Activated T-cell treated with anti-CD3 and anti-CD28 coated beads for 24 hours (primary cell): ENCODE data around the gene TAT.
"Not testable (repeated sequence)": the region's sequence is repeated elsewhere in the genome, so short reads cannot be mapped to it uniquely, and the experiment has no call there.

ENCODE experiments used
- DNase-seq: peaks from one replicate; pipeline ENCODE4 v3.0.0-alpha.2; 2020; ENCODE audit warnings: low read depth

The TAT gene

DNA sequence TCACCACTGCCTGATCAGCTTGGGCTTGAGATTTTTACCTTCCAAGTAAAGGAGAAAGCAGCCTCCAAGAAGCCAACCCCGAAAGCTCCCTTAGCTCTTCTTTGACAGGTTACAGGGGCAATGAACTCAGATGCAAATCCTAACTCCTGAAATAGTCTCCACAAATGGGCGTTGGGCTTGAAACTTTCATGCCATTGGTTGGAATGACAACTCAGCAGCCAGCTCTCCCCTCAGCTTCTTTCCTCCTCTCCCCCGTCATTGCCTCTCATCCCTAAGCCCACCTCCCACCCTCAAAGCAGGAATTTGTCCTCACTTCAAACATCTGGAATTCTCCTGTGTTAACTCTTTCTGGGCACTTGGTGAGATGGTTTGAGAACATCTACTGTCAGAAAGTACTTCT, at the start of gene TAT:
TAT (minus strand) TSS at position 122 of the 400 bp plus-strand sequence. CDS start 677 bp downstream, outside the sequence.
- no peak for DNase-seq

DNA sequence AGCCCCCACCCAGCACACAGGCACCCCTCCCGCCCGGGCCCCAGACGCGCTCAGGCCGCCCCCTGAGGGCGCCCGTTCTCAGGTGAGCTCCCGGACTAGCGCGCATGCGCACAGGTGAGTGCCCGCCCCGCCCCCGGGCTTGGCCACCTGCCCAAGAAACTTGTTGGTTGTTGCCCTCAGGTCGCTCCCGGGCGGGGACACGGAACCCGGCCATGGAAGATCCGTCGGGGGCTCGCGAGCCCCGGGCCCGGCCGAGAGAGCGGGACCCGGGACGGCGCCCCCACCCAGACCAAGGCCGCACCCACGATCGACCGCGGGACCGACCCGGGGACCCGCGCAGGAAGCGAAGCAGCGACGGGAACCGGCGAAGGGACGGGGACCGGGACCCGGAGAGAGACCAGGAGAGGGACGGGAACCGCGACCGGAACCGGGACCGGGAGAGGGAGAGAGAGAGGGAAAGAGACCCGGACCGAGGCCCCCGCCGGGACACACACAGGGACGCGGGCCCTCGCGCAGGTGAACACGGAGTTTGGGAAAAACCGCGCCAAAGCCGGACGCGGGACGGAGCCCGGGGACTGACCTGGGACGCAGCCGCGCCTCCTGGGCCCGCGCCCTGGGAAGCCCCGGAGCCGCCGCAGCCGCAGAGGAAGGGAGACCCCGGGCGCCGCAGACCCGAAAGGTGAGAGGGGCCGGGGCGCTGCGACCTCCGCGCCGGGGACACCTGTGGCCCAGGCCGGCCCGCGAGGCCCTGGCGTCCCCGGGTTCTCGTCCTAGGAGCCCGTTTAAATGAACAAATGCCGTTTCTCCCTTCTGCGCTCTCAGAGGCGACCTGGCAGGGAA, 49.3 kb upstream of the TAT start, which contains the start of gene MARVELD3:
MARVELD3 (plus strand) TSS at position 167 of the 840 bp plus-strand sequence; CDS start at position 213, 46 bp downstream.
- DNase-seq = no peak

DNA sequence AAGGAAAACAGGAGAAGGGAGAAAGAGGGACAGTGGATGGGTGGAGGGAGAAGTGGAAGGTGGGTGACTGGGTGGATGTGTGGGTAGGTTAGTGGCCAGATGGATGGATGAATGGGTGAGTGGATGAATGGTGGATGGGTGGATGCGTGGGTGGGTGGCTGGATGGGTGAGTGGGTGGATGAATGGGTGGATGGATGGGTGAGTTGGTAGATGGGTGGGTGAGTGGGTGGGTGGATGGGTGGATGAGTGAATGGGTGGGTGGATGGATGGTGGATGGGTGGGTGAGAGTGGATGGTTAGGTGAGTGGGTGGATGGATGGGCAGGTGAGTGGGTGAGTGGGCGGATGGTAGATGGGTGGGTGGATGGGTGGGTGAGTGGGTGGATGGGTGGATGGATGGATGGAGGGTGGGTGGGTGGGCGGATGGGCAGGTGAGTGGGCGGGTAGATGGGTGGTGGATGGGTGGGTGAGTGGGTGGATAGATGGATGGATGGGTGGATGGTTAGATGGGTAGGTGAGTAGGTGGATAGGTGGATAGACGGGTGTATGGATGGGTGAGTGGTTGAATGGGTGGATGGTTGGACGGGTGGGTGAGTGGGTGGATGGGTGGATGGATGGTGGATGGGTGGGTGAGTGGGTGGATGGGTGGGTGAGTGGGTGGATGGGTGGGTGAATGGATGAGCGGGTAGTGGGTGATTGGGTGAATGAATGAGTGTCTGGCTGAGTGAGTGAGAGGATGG, 48.4 kb upstream of the TAT start:
- DNase-seq = no peak

DNA sequence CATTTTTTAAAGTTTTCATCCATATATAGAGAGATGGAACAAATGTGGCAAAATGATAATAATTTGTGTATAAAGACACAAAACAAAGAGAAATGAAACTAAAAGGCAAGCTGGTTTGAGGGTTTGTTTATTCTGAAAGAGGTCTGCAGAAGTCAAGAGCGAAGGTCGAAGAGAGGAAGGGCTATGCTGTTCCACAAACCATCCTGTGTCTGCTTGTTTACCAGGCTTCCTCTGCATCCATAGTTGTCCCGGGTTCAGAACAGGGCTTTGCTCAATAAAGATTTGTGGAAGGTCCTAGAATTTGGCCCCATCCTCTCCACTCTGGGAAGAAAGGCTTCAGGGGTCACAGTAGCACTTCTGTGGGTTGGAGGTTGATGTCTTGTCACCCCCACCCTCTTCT, 46.7 kb upstream of the TAT start:
- no peak for DNase-seq

DNA sequence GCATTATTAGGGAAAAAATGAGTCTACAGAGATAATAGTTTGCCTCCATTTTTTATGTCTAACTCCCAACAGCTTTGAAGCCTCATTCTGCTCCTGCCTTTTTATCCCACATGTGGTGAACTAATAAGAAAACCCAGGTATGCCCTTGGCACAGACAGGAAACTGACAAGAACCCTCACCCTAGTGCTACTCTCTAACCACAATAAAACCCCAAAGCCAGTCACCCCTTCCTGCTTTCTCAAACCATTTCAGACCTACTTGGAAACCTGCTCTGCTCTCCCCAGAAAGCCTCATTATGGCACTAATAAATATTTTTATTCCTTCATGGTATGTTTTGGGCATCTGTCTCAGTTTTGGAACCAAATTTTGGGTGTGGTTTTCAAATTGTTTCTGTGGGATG, 45.2 kb upstream of the TAT start:
- no peak for DNase-seq

DNA sequence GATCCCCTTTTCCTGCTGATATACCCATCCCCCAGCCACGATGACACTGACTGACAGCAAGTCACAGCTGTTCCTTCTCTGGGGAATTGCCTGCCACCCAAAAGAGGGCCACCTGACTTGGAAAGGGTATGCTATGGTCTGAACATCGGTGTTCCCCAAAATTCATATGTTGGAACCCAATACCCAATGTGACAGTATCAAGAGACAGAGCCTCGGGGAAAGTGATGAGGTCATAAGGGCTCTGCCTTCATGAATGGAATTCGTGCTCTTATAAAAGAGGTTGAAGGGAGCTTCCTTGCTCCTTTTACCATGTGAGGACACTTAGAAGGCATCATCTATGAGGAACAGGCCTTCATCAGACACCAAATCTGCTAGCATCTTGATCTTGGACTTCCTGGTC, 41.5 kb upstream of the TAT start:
- DNase-seq = no peak

DNA sequence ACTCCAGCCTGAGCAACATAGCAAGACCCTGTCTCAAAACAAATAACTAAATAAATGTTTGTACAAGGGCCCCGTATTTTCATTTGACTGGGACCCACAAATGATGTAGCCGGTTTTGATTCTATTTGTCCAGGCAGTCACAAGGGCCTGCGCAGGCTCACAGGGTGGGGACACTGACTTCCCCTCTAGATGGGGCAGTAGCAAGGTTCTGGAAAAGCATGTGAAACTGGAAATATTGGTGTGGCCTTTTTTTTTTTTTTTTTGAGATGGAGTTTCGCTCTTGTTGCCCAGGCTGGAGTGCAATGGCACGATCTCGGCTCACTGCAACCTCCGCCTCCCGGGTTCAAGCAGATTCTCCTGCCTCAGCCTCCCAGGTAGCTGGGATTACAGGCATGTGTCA, 38.1 kb upstream of the TAT start:
- DNase-seq = not testable (repeated sequence)

DNA sequence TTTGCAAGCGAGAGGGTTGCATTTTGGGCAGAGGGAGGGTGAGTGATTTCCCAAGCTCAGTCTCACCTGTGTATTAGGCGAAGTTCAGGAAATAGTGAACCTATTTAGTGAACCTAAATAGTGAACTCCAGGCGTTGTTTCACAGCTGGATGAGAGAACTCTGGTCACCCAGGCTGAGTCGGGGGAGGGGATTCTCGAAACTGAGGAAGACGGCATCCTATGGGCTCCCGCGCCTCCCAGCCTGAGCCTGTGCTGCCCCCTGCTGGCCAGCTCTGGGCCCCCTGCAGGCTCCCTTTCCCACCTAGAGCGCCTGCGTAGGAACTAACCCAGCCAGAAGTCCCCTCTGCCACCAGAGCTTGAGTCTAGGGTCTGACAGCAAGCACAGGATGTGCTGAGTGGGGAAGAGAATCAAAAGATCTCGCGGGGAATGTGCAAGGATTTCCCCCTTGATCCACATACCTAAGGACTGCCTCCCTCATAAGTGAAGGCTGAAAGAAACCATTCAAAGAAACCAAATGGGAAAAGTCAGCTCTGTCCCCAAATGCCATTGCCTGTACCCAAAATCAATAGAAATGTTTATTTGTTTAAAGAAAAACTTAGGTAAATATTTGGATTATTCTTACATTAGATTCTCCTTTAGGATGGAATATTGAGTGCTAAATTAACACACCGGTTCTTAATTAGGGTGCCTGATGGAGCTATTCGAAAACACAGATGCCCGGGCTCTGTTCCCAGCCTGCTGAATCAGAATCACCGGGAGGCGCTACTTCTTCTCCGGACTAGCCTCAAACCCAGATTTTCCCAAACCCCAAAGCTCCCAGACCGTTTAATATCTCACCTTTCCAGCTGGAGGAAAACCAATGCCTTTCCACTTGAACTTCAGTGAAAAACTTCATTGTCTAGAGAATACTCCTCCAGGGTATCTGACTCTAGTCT, 34.3 kb upstream of the TAT start:
- peak; percentile 69 for DNase-seq

DNA sequence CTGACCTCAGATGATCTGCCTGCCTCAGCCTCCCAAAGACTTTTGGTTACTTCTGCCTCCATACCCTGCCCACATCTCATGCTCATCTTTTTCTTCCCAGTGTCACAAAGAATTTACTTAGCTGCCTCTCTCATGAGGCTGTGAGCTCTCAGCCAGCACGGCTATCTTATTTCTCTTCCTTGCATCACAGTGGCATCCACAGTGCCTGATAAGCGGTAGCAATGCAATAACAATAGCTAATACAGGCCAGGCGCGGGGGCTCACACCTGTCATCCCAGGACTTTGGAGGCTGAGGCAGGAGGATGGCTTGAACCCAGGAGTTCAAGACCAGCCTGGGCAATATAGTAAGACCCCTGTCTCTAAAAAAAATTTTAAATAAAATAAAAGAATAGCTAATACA, 33.6 kb upstream of the TAT start:
- no peak for DNase-seq

DNA sequence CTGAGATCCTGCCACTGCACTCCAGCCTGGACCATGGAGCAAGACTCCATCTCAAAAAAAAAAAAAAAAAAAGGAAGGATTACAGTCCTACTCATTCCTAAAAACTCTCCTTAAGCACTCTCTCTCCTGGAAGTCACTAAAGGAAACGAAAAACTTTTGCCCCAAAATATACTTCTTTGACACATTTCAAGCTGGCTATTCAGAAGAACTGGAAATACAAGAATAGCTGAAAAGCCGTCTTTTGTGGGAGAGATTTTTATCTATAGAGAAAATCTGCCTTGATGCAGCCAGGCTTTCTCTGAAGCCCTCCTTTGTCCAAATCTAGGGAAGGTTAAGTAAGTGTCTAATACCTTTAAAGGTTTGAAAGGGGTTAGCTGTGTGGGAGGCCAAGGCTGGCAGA, 32.2 kb upstream of the TAT start:
- no peak for DNase-seq

DNA sequence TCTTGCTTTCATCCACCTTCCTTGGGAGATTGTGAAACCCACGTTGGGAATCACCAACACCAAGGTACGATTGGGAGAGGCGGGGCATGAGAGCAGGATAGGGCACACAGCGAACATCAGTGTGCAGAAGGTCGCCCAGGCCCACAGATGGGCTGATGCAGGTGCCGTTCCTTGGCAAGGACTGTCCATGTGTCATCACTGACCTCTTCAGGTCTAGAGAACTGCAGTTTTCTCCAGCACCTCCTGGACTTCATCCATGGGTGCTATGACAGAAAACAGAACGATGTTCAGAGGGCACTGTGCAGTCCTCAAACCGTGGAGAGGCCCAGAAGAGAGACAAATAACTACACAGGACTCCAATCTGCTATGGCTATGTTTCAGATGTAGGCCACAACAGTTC, 23.9 kb upstream of the TAT start:
- no peak for DNase-seq

DNA sequence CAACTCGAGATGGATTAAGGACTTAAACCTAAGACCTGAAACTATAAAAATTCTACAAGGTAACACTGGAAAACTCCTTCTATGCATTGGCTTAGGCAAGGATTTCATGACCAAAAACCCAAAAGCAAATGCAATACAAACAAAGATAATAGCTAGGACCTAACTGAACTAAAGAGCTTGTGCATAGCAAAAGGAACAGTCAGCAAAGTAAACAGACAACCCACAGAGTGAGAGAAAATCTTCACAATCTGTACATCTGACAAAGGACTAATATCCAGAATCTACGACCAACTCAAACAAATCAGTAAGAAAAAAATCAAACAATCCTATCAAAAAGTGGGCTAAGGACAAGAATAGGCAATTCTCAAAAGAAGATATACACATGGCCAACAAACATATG, 21.5 kb upstream of the TAT start:
- not testable (repeated sequence) for DNase-seq

DNA sequence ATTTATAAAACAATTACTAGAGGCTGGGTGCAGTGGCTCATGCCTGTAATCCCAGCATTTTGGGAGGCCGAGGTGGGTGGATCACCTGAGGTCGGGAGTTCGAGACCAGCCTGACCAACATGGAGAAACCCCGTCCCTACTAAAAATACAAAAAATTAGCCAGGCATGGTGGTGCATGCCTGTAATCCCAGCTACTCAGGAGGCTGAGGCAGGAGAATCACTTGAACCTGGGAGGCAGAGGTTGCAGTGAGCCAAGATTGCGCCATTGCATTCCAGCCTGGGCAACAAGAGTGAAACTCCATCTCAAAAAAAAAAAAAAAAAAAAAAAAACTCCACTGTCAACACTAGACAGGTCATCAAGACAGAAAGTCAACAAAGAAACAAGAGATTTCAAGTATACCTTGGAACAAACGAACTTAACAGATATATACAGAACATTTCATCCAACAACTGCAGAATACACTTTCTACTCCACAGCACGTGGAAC, 18.5 kb upstream of the TAT start:
- not testable (repeated sequence) for DNase-seq

DNA sequence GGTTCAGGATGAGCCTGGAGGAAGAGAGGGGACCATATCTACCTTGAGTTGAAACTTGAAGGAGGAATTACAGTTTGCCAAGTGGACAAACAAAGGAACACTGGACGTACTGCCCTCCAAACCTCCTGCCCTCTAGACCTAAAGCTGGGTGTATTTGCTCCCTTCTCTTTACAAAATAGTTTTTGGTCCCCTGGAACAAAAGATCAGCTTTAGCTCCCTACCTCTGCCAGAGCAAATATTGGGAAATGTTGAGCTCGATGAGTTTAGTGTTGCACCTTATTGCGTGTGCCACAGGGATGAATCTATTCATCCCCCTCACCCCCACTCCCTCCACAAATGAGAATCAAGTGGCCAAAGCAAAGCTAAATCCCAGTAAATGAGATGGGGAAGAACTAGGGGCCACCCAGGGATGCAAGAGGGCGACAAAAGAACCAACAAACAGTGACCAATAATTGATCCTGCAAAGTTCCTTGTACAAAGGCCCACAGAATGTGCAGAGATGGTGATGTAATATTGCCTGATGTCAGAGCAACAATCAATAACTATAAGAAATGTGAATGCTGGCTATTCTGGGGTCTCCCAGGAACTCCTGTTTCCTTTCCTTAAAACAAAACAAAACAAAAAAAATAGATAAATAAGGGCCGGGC, 17.2 kb upstream of the TAT start:
- no peak for DNase-seq

DNA sequence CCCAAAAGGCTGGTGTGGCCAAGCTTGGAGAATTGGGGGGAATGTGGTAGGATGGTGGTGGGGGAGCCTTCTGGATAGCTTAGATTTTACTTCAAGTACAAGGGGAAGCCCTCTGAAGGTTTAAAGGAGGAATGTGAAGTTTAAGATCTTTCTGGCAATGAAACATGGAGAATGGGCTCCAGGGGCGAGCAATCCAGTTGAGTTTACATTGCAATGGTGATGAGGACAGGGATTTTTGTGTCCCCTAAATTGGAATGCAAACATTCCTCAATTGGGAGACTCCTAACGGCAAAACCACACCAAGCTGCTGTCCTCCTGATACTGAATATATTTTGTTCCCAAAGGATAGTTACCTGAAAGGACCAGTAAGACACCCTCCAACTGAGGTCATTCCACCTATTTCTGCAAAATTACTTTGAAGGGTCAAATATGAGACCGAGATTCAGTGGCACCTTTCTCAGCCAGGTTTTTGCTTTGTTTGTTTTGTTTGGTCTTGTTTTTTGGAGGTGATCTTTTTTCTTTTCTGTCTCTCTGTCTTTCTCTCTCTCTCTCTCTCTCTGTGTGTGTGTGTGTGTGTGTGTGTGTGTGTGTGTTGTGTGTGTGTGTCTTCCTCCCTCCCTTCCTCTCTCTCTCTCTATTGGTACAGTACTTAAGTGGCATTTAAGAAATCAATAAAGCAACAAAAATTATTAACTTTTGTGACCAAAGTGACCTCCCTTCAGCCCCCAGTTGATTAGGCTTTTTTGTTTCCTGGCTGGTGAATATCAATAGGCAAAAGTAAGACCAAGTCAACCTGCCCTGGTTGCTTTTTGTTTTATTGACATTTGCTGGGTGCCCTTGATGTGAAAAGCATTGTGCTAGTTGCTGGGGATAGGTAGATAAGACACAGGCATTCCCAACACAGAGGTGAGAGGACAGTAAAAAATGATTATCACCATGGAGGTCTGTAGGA, 16.4 kb upstream of the TAT start:
- no peak for DNase-seq

DNA sequence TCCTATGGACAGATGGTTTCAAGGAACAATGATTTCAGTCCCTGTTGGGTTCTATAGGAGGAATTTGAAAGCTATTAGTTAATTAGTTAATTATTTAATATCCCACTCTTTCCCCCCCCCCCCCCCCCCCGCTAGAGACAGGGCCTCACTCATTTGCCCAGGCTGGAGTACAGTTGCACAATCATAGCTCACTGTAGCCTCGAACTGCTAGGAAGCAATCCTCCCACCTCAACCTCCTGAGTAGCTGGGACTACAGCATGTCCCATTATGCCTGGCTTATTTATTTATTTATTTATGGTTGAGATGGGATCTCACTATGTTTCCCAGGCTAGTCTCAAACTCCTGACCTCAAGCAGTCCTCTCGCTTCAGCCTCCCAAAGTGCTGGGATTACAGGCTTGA, 15.0 kb upstream of the TAT start:
- DNase-seq = no peak

DNA sequence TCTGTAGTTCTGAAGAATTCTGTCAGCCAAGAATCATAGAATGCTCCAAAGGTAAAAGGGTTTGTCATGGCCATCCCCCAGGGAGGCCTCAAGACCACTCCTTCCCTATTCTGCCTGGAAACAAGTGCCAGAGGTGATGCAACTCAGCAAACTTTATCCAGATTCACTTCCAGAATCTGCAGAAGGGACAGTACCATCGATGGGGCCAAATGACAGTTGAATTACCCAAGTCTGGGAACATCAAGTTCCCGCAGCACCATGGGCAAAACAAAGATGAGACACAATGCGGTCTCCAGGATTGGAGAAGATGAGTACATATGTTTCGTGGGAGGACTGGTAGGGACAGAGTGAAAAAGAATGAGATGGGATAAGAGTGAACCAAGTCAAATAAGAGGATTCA, 13.7 kb upstream of the TAT start:
- DNase-seq = no peak

DNA sequence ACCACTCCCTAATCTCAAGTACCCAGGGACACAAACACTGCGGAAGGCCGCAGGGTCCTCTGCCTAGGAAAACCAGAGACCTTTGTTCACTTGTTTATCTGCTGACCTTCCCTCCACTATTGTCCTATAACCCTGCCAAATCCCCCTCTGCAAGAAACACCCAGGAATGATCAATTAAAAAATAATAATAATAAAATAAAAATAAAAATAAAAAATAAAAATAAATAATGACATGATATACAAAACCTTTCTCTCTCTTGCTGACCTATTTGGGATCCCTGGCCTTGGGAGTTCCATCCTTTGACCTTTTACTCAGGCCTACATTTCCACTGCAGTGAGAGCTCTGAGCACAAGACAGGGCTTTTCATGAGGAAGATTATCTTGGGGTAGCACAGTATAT, 13.2 kb upstream of the TAT start:
- not testable (repeated sequence) for DNase-seq

DNA sequence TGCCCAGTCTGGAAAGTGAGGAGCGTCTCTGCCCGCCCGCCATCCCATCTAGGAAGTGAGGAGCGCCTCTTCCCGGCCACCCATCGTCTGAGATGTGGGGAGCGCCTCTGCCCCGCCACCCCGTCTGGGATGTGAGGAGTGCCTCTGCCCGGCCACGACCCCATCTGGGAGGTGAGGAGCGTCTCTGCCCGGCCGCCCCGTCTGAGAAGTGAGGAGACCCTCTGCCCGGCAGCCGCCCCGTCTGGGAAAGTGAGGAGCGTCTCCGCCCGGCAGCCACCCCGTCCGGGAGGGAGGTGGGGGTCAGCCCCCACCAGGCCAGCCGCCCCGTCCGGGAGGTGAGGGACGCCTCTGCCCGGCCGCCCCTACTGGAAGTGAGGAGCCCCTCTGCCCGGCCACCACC, 12.4 kb upstream of the TAT start:
- not testable (repeated sequence) for DNase-seq

DNA sequence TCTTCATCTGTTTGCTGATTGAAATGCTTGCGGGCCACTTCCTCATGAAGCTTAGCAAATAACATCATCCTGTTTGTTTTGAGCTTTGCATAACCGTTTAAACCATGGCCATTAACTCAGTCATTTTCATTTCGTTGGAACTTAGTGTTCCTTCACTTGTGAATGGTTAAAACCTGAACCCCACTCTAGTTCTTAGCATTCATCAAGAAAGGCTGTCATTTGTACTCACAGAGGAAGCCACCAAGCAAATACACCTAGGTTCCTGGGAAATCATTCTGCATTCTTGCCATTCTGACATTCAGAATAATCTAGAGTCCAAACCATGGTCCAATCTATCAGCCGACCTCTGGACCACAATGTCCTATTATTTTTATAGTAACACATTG, 8.4 kb upstream of the TAT start:
- no peak for DNase-seq
